A549 (cell line): ENCODE results near the gene PHYKPL. TPM values are rescaled to one million over a fixed set of nuclear protein-coding genes. Genes with fewer than 3 reads are reported as not detected.

Experiments used
- ATAC-seq, 2 experiments: fragments of 200-7000 bp in 1 of 2; fragments of >200 bp in 1 of 2; cut with Nextera tagmentation in 1 of 2; cut with Tn5 transposase in 1 of 2; 3 replicates each; pipeline versions ENCODE4 v1.8.0 to v1.9.1; 2018 to 2020; ENCODE audit warnings: mild to moderate bottlenecking in 1 of 2, moderate library complexity in 1 of 2
- CTCF ChIA-PET: fragments of 300-600 bp; sonication (Branson Sonifier 250); formaldehyde crosslinking; extraction: SDS; loops from one replicate; lab custom pipeline; 2021; ENCODE audit warnings: antibody characterized with exemption, inconsistent platforms; lab: Yijun Ruan, JAX
- POLR2A ChIA-PET: fragments of 350-600 bp; formaldehyde crosslinking; extraction: SDS; loops from one replicate; lab custom pipeline; 2021; ENCODE audit warnings: antibody characterized with exemption, inconsistent platforms; lab: Yijun Ruan, JAX
- DNase-seq, 2 experiments: peaks; one replicate each; pipeline versions ENCODE4 v3.0.0 to v3.0.0-alpha.2; 2011 to 2016; ENCODE audit warnings: low read depth in 1 of 2, low spot score in 1 of 2
- FAIRE-seq: peaks from 2 replicates; lab custom pipeline; 2011; peaks lifted over from hg19 to GRCh38; lab: Jason Lieb, UNC
- H3K27ac ChIP-seq, 2 experiments: fragments of >200 bp; sonication (Bioruptor Twin); formaldehyde crosslinking; 3 replicates each; pipeline ENCODE4 v1.5.1; 2016 to 2017
- H3K4me1 ChIP-seq: fragments of >200 bp; sonication (Bioruptor Twin); formaldehyde crosslinking; 3 replicates; pipeline ENCODE4 v1.6.1; 2016
- H3K4me2 ChIP-seq: fragments of >200 bp; sonication (Bioruptor Twin); formaldehyde crosslinking; 3 replicates; pipeline ENCODE4 v1.6.1; 2016
- H3K4me3 ChIP-seq: fragments of >200 bp; sonication (Bioruptor Twin); formaldehyde crosslinking; 3 replicates; pipeline ENCODE4 v1.5.1; 2016
- H3K9me3 ChIP-seq: fragments of >200 bp; sonication (Bioruptor Twin); formaldehyde crosslinking; 3 replicates; pipeline ENCODE4 v1.6.1; 2016
- CTCF ChIP-seq: fragments of >200 bp; sonication (Bioruptor Twin); formaldehyde crosslinking; IDR thresholded peaks from 3 replicates; pipeline ENCODE4 v1.5.1; 2016
- ELK1 ChIP-seq: fragments of 150-350 bp; IDR thresholded peaks from 2 replicates; pipeline ENCODE4 v1.6.1; 2014; ENCODE audit warnings: low read depth, mild to moderate bottlenecking, low read length
- FOXS1 ChIP-seq: fragments of 250-450 bp; sonication (Bioruptor Pico); IDR thresholded peaks from 2 replicates; pipeline ENCODE4 v1.5.0; 2020; ENCODE audit warnings: mild to moderate bottlenecking, moderate library complexity
- HOXB5 ChIP-seq: fragments of 250-450 bp; sonication (Bioruptor Pico); IDR thresholded peaks from 2 replicates; pipeline ENCODE4 v1.5.0; 2020; ENCODE audit warnings: mild to moderate bottlenecking, moderate library complexity
- KDM5A ChIP-seq: fragments of 200-600 bp; sonication (generic); IDR thresholded peaks from 2 replicates; pipeline ENCODE4 v1.6.1; 2016; ENCODE audit warnings: antibody characterized with exemption, mild to moderate bottlenecking
- MAFK ChIP-seq: fragments of 450-650 bp; IDR thresholded peaks from 2 replicates; pipeline ENCODE4 v1.6.1; 2014; ENCODE audit not compliant: partially characterized antibody
- MAX ChIP-seq: IDR thresholded peaks from 2 replicates; pipeline ENCODE4 v1.6.1; 2012
- POLR2AphosphoS2 ChIP-seq: conservative IDR thresholded peaks from 2 replicates; pipeline ENCODE4 v1.6.1; 2012; ENCODE audit warnings: low read length, improper control_type of control experiment, inconsistent platforms
- REST ChIP-seq: fragments of 200-600 bp; sonication (generic); IDR thresholded peaks from 2 replicates; pipeline ENCODE4 v1.6.1; 2016; ENCODE audit warnings: antibody characterized with exemption, mild to moderate bottlenecking, moderate library complexity
- SMC3 ChIP-seq: fragments of >200 bp; sonication (Bioruptor Twin); formaldehyde crosslinking; IDR thresholded peaks from 3 replicates; pipeline ENCODE4 v1.6.1; 2018; ENCODE audit warnings: inconsistent platforms
- SREBF2 ChIP-seq: fragments of 450-650 bp; IDR thresholded peaks from 2 replicates; pipeline ENCODE4 v1.6.1; 2014; ENCODE audit warnings: mild to moderate bottlenecking, moderate library complexity
- TFCP2L1 ChIP-seq: fragments of 250-450 bp; sonication (Bioruptor Pico); IDR thresholded peaks from 2 replicates; pipeline ENCODE4 v1.5.0; 2021; ENCODE audit warnings: mild to moderate bottlenecking
- USF2 ChIP-seq: fragments of 450-650 bp; IDR thresholded peaks from 2 replicates; pipeline ENCODE4 v1.6.1; 2014; ENCODE audit warnings: antibody characterized with exemption
- ZNF302 ChIP-seq: fragments of 250-450 bp; sonication (Bioruptor Pico); IDR thresholded peaks from 2 replicates; pipeline ENCODE4 v1.9.0; 2021; ENCODE audit warnings: inconsistent platforms, mild to moderate bottlenecking, moderate library complexity
- ZSCAN20 ChIP-seq: fragments of 250-450 bp; sonication (Bioruptor Pico); IDR thresholded peaks from 2 replicates; pipeline ENCODE4 v1.8.0; 2022; ENCODE audit warnings: mild to moderate bottlenecking, moderate library complexity
- WGBS: methylation state at CpG from one replicate; pipeline ENCODE4 v1.1.6; 2017; ENCODE audit errors: missing lambda C conversion rate; 5-methylcytosine and 5-hydroxymethylcytosine counted together
- polyA plus RNA-seq, 4 experiments: library from polyadenylated mRNA; depleted of rRNA in 3 of 4; stranded (reverse); fragments of >200 nt; fragmentation: RNase III in 1 of 4; extraction: RNeasy Plus Mini Kit Qiagen cat#74134 plus additional on column Dnase treatment in 1 of 4; gene quantifications; 2 replicates in 3 of 4; 3 replicates in 1 of 4; pipeline ENCODE4 v1.2.3, GENCODE V29; 2011 to 2017

PHYKPL gene
- polyA plus RNA-seq, 2 of the 4 experiments (the other 2 are of a cell fraction) = 13.0 to 21.9 TPM

- TF ChIP-seq SMC3 (no peak), MAX (no peak), CTCF (no peak), ZSCAN20 (CRISPR knock-in tag) (no peak), USF2 (no peak), MAFK (no peak), REST (no peak), ZNF302 (no peak), TFCP2L1 (no peak), HOXB5 (CRISPR knock-in tag) (no peak), ELK1 (no peak), SREBF2 (no peak), KDM5A (no peak)
- no peak for ATAC-seq
- DNase-seq = no peak
- Histone ChIP-seq H3K4me1 (0 out of 3 replicates have a peak, but pooled peaks cover 2% of the 10 kb centered on the region), H3K27ac (no peak overlapping the region), H3K4me3 (no peak overlapping the region), H3K4me2 (no peak overlapping the region), H3K9me3 (no peaks in the 10 kb centered on the region)
- no peak for FAIRE-seq
- CTCF ChIA-PET = interaction anchor here (0.6 kb wide), 1 partner anchor 1452 kb away, joined by 3 read pairs; no protein-coding TSS in a partner anchor
- POLR2A ChIA-PET = interaction anchor here (0.6 to 1.0 kb wide), 3 partner anchors 10 to 569 kb away, joined by 3 to 5 read pairs (median 3); partner anchors contain the start of gene HNRNPAB
- WGBS = 87% methylated on average over 5 of the region's 5 CpGs
Observed at GRCh38 chr5:178218237-178218776, 14.3 kb downstream of the PHYKPL start.

GRCh38 chr5:178216779-178217178 is 15.8 kb downstream of the PHYKPL start:
- ChIA-PET POLR2A (interaction anchor here (2.6 kb wide), 1 partner anchor 12 kb away, joined by 9 read pairs; the partner anchor contains the start of gene HNRNPAB), CTCF (interaction anchor here (0.6 to 2.2 kb wide), 2 partner anchors 12 to 19 kb away, joined by 4 to 5 read pairs; partner anchors contain the start of gene HNRNPAB)
- Histone ChIP-seq H3K4me2 (no peak overlapping the region), H3K4me3 (no peak overlapping the region), H3K27ac (no peak overlapping the region), H3K4me1 (0 out of 3 replicates have a peak, but pooled peaks cover 4% of the 10 kb centered on the region)
- FAIRE-seq = no peak
- TF ChIP-seq POLR2AphosphoS2 (0 out of 2 replicates have a peak, but pooled peaks have one; percentile 33), FOXS1 (CRISPR knock-in tag) (no peak)
- TF ChIP-seq, all 56 proteins: peak for 1
- no peak for DNase-seq
- WGBS = 95% methylated on average over 3 of the region's 3 CpGs
- no peak for ATAC-seq
- H3K9me3 ChIP-seq = no peaks in the 10 kb centered on the region
